Lung microvascular endothelial cell (primary cell): ENCODE results near the gene PSAPL1. TPM values are rescaled to one million over a fixed set of nuclear protein-coding genes. Genes with fewer than 3 reads are reported as not detected.

ENCODE experiments used
- DNase-seq, 2 donors: peaks; one replicate each; pipeline versions ENCODE4 v3.0.0 to v3.0.0-alpha.2; 2010; ENCODE audit warnings: low read depth in 2 of 2
- total RNA-seq: library from RNA; depleted of rRNA; stranded (reverse); fragments of >200 nt; gene quantifications from 2 replicates; pipeline ENCODE4 v1.2.1, GENCODE V29; 2014

The PSAPL1 gene
- total RNA-seq, 1 donor from 2014 or later = not detected

GRCh38 chr4:7431696-7432530 lies 2.8 kb downstream of the PSAPL1 start:
- no peak for DNase-seq

GRCh38 chr4:7430965-7431695 lies 3.6 kb downstream of the PSAPL1 start:
- no peak for DNase-seq

- no peak for DNase-seq
Observed at GRCh38 chr4:7430368-7430964, 4.3 kb downstream of the PSAPL1 start.

GRCh38 chr4:7429601-7430078 lies 5.1 kb downstream of the PSAPL1 start:
- no peak for DNase-seq

- DNase-seq = no peak
Observed at GRCh38 chr4:7429069-7429416, 5.7 kb downstream of the PSAPL1 start.

GRCh38 chr4:7428261-7429068 lies 6.3 kb downstream of the PSAPL1 start:
- no peak for DNase-seq

GRCh38 chr4:7427831-7428260 lies 6.9 kb downstream of the PSAPL1 start:
- DNase-seq = no peak

- no peak for DNase-seq
Observed at GRCh38 chr4:7427361-7427760, 7.4 kb downstream of the PSAPL1 start.

- no peak for DNase-seq
Observed at GRCh38 chr4:7426525-7427171, 8.1 kb downstream of the PSAPL1 start.

GRCh38 chr4:7425591-7426468 lies 8.9 kb downstream of the PSAPL1 start:
- no peak for DNase-seq

- DNase-seq = no peak
Observed at GRCh38 chr4:7425124-7425523, 9.6 kb downstream of the PSAPL1 start.

- no peak for DNase-seq
Observed at GRCh38 chr4:7424553-7425111, 10.1 kb downstream of the PSAPL1 start.

- DNase-seq = no peak
Observed at GRCh38 chr4:7423801-7424552, 10.8 kb downstream of the PSAPL1 start.

GRCh38 chr4:7423391-7423790 lies 11.3 kb downstream of the PSAPL1 start:
- no peak for DNase-seq

GRCh38 chr4:7422898-7423180 lies 11.9 kb downstream of the PSAPL1 start:
- DNase-seq = no peak

- no peak for DNase-seq
Observed at GRCh38 chr4:7422151-7422897, 12.4 kb downstream of the PSAPL1 start.

- DNase-seq = no peak
Observed at GRCh38 chr4:7421356-7422150, 13.2 kb downstream of the PSAPL1 start.

- no peak for DNase-seq
Observed at GRCh38 chr4:7420661-7421040, 14.1 kb downstream of the PSAPL1 start.
